GM21737 (cell line): ENCODE measurements around the gene IP6K2.

Source experiments
- ATAC-seq: cut with Tn5 transposase; IDR thresholded peaks from one replicate; pipeline ENCODE4 v1.9.1; 2021; ENCODE audit warnings: mild to moderate bottlenecking, moderate library complexity; ENCODE audit not compliant: unreplicated experiment

The IP6K2 gene

GRCh38 chr3:48644898-48645760, 71.9 kb downstream of the IP6K2 start:
- ATAC-seq = no peak

GRCh38 chr3:48642605-48643004, 74.4 kb downstream of the IP6K2 start:
- no peak for ATAC-seq

- no peak for ATAC-seq
Observed at GRCh38 chr3:48641396-48641795, 75.6 kb downstream of the IP6K2 start.

- no peak for ATAC-seq
Observed at GRCh38 chr3:48639944-48640606, 76.9 kb downstream of the IP6K2 start.
